Measurements from ENCODE around the gene LARGE2. TPM values are rescaled to one million over a fixed set of nuclear protein-coding genes. Genes with fewer than 3 reads are reported as not detected.

LARGE2 gene
- total RNA-seq, 2 donors from 2014 or later = 3.9 to 7.9 TPM

DNA sequence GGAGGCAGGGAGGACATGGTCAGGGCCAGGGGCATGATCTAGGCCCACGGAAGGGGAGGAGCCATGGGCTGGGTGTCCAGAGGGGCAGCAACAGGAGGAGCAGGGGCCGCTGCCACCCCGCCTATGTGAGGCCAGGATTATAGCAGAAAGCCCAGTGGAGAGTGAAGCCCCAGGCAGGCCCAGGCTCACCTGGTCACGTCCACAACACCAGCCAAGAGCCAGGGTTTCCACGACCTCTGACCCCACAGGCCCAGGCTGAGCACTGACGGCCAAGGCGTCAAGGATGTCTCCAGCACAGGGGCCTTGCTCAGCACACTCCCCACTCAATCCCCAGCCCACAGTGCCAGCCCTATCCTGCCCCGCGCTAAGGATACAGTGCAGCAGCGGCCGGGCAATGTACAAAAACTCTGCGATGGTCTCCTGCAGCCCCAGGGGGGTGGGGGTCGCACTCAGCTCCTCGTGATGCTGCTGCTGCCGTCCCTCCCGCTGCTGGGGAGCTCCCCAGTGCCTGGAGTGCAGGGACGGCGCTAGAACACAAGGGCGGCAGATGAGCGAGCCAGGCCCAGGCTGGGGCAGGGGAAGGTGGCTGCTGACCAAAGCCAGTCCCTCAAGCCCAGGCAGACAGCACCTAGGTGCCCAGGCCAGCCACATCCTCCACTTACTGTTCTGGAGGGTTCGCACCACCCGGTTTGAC lies 8.4 kb upstream of the LARGE2 start:
- H3K36me3 Mint-ChIP-seq (ENCODE audit: low read depth) = peaks cover 4% of the 10 kb centered on the region
- H3K4me3 Mint-ChIP-seq = peak overlapping the region; percentile 12
- ATAC-seq (no peak), DNase-seq (no peak)
- H3K27me3 Mint-ChIP-seq = no peaks in the 10 kb centered on the region
- H3K9me3 ChIP-seq (ENCODE audit: control insufficient read depth, low read length, poor library complexity, severe bottlenecking) = no peaks in the 10 kb centered on the region
- peaks cover 25% of the 10 kb centered on the region for H3K4me1 Mint-ChIP-seq
- peak overlapping the region; percentile 11 for H3K27ac Mint-ChIP-seq

- ATAC-seq (no peak), DNase-seq (no peak)
- H3K4me1 Mint-ChIP-seq = peaks cover 37% of the 10 kb centered on the region
- no peaks in the 10 kb centered on the region for H3K9me3 ChIP-seq (ENCODE audit: control insufficient read depth, low read length, poor library complexity, severe bottlenecking)
- peaks cover 4% of the 10 kb centered on the region for H3K36me3 Mint-ChIP-seq (ENCODE audit: low read depth)
- H3K27ac Mint-ChIP-seq = peak overlapping the region; percentile 95
- no peaks in the 10 kb centered on the region for H3K27me3 Mint-ChIP-seq
- no peak overlapping the region for H3K4me3 Mint-ChIP-seq
Observed at GRCh38 chr11:45915446-45915845, 7.0 kb upstream of the LARGE2 start.

DNA sequence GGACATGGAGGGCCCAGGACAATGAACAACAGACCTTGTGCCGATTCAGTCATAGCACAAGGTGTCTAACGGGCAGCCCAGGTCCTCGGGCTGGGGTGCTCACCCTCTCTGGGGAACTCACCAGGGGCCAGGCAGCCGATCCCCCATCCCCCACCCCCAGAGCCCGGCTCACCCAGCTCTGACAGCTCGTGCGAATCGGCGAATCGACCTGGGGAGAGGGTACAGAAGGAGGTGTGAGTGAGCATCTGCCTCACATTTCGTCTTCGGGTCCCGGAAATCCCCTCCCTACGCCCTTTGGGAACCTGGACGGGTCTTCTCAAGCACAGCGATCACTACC lies 5.2 kb upstream of the LARGE2 start:
- Mint-ChIP-seq H3K36me3 (ENCODE audit: low read depth) (peaks cover 4% of the 10 kb centered on the region), H3K27me3 (no peaks in the 10 kb centered on the region), H3K27ac (peak overlapping the region; percentile 95), H3K4me3 (peak overlapping the region; percentile 96), H3K4me1 (peaks cover 41% of the 10 kb centered on the region)
- DNase-seq (no peak), ATAC-seq (peak; percentile 1)
- no peaks in the 10 kb centered on the region for H3K9me3 ChIP-seq (ENCODE audit: control insufficient read depth, low read length, poor library complexity, severe bottlenecking)

DNA sequence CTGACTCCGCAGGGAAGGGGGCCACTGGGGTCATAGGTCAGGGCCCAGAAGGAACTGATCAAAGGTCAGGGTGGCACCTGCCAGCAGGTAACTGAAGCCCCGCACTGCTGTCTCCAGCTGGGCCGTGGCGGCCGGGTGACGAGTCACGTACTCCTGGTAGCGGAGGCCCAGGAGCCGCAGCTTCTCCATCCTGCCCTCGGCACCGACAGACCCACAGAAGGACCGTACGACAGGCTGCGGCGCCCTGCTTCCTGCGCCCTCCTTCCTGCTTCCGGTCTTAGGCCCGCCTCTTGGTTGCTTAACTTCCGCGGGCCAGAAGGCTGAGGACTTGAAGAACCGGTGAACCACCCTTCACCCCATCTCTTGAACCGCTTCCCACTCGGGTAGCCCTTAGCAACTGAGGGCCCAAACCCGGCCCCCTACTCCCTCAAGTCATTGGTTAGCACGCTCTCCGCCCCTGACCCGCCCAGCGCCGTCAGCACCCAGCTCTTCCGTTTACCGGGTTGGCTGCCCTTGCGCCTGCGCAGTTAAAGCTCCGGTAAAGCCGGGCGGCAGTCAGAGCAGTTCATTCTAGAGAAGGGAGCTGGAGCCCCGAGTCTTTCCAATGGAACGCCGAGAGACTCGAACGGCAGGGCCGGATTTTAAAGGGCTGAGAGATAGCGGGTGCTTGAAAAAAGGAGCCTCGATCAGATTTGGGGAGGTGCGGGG lies 4.7 kb upstream of the LARGE2 start, which contains the start of gene PEX16:
PEX16 (minus strand) TSS at position 255 of the 708 bp plus-strand sequence; CDS start at position 189, 66 bp downstream.
- DNase-seq (peak; percentile 89 to 96 (median 91)), ATAC-seq (peak; percentile 91)
- Mint-ChIP-seq H3K4me3 (peak within 1 kb of the TSS; percentile 96), H3K36me3 (ENCODE audit: low read depth) (peaks cover 4% of the 10 kb centered on the region), H3K27me3 (no peaks in the 10 kb centered on the region), H3K27ac (peak within 1 kb of the TSS; percentile 95), H3K4me1 (peaks cover 41% of the 10 kb centered on the region)
- no peaks in the 10 kb centered on the region for H3K9me3 ChIP-seq (ENCODE audit: control insufficient read depth, low read length, poor library complexity, severe bottlenecking)

DNA sequence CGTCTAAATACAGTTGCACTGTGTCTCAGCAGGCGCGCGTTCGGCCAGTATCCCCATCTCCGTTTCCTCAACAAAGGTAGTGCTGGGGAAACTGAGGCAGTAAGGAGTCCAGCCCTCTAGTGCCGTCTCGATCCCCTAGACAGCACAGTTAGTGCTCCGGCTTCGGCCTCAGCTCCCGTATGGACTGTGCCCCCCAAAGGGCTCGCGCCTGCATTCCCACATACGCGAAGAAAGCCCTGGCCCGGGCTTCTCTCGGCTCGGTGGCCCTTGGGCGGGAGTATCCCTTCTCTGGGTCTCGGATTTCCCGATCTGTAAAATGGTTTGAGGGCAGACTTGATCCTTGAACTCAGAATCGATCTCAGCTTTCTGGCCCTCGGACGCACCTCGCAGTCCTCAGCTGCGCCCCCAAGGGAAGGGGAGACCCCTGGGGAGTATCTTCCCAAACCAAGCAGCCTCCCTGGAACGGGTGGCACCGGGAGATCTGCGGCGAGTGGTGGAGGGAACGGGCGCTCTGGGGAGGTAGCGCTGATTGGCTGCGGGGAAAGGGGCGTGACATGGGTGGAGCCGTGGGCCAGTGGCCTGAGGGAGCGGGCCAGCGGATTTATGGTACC lies 4.0 kb upstream of the LARGE2 start:
- ATAC-seq (no peak), DNase-seq (peak in 2 of 3 donors; percentile 56 to 61)
- Mint-ChIP-seq H3K4me3 (peak overlapping the region; percentile 96), H3K36me3 (ENCODE audit: low read depth) (peaks cover 4% of the 10 kb centered on the region), H3K4me1 (peaks cover 43% of the 10 kb centered on the region), H3K27me3 (no peaks in the 10 kb centered on the region), H3K27ac (peak overlapping the region; percentile 95)
- no peaks in the 10 kb centered on the region for H3K9me3 ChIP-seq (ENCODE audit: control insufficient read depth, low read length, poor library complexity, severe bottlenecking)

DNA sequence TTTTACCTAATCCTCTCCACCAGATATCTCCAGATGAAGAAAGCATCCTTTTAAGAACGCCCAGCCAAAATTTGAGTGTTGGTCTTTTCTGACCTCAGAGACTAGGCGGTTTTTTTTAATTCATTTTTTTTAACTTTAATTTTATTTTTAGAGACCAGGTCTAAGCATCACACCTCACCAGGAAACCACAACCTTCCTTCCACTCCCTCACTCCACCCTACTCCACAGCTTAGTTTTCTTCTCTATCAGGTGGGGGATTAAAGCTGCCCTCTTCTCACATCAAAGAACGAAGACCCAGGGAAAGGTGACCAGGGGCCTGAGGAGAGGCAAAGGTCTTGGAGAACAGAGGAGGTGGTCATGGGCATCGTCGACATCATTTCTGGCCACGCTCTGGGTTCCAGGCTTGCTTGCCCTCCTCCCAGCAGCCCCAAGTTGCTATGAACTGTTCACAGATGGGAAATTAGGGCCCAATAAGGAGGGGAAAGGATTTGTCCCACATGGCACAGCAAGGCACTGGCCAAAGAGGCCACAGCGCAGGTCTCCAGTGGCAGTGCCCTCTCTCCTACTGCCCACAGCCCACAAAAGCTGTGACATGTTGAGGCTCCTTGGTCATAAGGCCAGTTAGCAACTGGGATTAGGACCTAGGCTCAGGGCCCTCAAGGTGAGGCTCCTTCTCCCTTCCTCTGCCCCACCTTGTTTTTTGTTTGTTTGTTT lies 3.3 kb upstream of the LARGE2 start:
- Mint-ChIP-seq H3K27me3 (no peaks in the 10 kb centered on the region), H3K4me3 (peak overlapping the region; percentile 96), H3K36me3 (ENCODE audit: low read depth) (no peaks in the 10 kb centered on the region), H3K27ac (peak overlapping the region; percentile 95), H3K4me1 (peaks cover 43% of the 10 kb centered on the region)
- ATAC-seq = no peak
- DNase-seq = peak in 1 of 3 donors; percentile 2
- no peaks in the 10 kb centered on the region for H3K9me3 ChIP-seq (ENCODE audit: control insufficient read depth, low read length, poor library complexity, severe bottlenecking)

DNA sequence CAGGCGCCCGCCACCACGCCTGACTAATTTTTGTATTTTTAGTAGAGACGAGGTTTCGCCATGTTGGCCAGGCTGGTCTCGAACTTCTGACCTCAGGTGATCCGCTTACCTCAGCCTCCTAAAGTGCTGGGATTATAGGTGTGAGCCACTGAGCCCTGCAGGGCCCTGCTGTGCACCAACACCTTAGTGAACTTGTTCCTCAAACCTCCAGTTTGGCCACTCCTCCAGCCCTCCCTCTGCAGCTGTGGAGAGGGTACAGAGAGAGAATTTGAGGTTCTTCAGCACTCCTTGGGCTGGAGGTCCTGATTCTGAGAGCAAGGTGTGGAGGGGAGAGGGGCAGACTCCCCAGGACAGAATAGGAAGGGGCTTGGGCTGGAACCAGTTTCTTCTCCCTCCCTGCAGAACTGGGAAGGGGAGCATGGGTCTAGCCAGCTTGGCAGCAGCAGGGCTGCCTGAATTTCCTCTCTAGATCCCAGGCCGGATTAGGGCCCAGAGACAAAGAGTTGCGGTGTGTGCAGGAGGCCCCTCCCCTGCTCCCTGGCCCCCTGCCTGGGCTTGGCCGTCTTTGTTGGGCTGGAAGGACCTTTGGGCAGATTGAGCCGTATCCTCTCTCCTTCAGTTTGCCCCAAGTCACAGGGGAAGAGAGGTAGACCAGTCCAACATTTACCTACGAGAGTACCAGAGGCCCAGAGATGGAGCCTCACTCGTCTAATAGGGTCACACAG lies 2.5 kb upstream of the LARGE2 start:
- Mint-ChIP-seq H3K27ac (peak overlapping the region; percentile 16), H3K4me1 (peaks cover 46% of the 10 kb centered on the region), H3K4me3 (peak overlapping the region; percentile 69), H3K36me3 (ENCODE audit: low read depth) (no peaks in the 10 kb centered on the region), H3K27me3 (no peaks in the 10 kb centered on the region)
- peak in 2 of 3 donors; percentile 1 to 2 for DNase-seq
- ATAC-seq = no peak
- no peaks in the 10 kb centered on the region for H3K9me3 ChIP-seq (ENCODE audit: control insufficient read depth, low read length, poor library complexity, severe bottlenecking)

DNA sequence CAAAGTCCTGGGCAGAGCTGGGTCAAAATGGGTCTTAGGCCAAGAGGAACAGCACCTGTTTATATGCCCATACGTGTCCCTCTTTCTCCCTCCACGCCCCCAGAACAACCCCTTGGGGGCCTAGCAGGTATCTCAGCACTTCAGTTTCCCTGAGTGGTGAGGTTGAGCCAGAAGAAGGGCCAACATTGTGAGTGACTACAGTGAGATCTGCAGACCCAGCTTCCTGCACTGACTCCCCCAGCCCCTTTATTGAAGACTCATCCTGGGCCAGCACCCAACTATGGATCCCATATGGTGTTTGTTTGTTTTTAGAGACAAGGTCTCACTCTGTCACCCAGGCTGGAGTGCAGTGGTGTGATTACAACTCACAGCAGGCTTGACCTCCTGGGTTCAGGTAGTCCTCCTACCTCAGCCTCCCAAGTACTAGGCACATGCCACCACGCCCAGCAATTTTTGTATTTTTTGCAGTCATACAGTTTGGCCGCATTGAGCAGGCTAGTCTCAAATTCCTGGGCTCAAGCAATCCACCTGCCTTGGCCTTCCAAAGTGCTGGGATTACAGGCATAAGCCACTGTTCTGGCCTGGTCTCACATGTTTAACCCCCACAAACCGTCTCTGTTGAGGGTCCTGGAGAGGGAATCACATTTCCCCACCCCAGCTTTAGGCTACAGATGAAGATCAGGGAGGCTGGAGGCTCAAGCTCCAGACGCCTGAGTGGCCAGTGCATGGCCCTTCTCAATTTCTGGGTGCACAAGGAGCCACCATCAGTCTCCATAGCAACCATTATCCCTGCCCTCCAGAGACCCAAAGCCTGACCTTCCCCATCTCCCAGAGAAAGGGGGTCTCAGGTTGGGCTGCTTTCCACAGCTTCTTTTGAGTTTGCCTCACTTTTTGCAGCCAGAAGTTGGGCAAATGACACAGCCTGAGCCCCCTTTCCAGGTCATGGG lies 1.7 kb upstream of the LARGE2 start:
- ATAC-seq = no peak
- Mint-ChIP-seq H3K27ac (peak overlapping the region; percentile 47), H3K27me3 (no peaks in the 10 kb centered on the region), H3K4me1 (peaks cover 44% of the 10 kb centered on the region), H3K4me3 (peak overlapping the region; percentile 89), H3K36me3 (ENCODE audit: low read depth) (no peaks in the 10 kb centered on the region)
- peak; percentile 3 to 6 (median 3) for DNase-seq
- H3K9me3 ChIP-seq (ENCODE audit: control insufficient read depth, low read length, poor library complexity, severe bottlenecking) = no peaks in the 10 kb centered on the region

- H3K27ac Mint-ChIP-seq = peak overlapping the region; percentile 47
- no peaks in the 10 kb centered on the region for H3K27me3 Mint-ChIP-seq
- no peak for ATAC-seq
- peaks cover 37% of the 10 kb centered on the region for H3K4me1 Mint-ChIP-seq
- no peak for DNase-seq
- peak overlapping the region; percentile 89 for H3K4me3 Mint-ChIP-seq
- H3K36me3 Mint-ChIP-seq (ENCODE audit: low read depth) = no peaks in the 10 kb centered on the region
- no peaks in the 10 kb centered on the region for H3K9me3 ChIP-seq (ENCODE audit: control insufficient read depth, low read length, poor library complexity, severe bottlenecking)
Observed at GRCh38 chr11:45921561-45922424, 663 bp upstream of the LARGE2 start.

DNA sequence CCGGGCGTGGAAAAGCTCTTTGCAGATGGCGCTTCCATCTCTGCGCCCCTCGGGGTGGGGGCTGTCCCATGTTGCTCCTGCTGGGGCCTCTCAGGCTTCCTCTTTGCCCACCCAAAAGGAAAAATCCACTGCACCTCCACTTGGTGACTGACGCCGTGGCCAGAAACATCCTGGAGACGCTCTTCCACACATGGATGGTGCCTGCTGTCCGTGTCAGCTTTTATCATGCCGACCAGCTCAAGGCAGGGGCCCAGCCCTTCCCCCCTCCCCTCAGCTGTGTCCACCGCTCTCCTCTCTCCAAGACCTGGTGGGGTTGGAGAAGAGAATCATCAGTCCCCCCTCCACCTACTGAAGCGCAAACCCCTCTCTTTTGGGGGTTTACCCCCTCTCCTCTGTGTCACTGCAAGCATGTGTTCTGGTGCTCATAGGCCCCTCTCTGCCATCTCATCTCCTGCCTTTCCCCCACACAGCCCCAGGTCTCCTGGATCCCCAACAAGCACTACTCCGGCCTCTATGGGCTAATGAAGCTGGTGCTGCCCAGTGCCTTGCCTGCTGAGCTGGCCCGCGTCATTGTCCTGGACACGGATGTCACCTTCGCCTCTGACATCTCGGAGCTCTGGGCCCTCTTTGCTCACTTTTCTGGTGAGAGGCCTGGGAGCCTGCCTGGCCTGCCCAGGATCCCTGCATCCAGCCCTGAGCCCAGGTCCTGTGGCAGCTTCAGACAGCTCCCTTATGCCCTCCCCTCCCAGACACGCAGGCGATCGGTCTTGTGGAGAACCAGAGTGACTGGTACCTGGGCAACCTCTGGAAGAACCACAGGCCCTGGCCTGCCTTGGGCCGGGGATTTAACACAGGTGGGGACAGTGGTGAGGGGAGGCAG lies 1.8 kb downstream of the LARGE2 start:
- Mint-ChIP-seq H3K27ac (no peak overlapping the region), H3K4me1 (peaks cover 26% of the 10 kb centered on the region), H3K27me3 (no peaks in the 10 kb centered on the region), H3K36me3 (ENCODE audit: low read depth) (no peaks in the 10 kb centered on the region), H3K4me3 (peak overlapping the region; percentile 79)
- no peak for DNase-seq
- ATAC-seq = no peak
- no peaks in the 10 kb centered on the region for H3K9me3 ChIP-seq (ENCODE audit: control insufficient read depth, low read length, poor library complexity, severe bottlenecking)

All from T-helper 17 cell (primary cell).